ENCODE data around the gene CERS6. TPM values are rescaled to one million over a fixed set of nuclear protein-coding genes. Genes with fewer than 3 reads are reported as not detected.
A peak's percentile ranks its signal among the peaks of the same experiment; 100 is the strongest.

CERS6 gene
- polyA plus RNA-seq, 12 donors = 38.2 to 59.2 (median 48.9) TPM; not detected in 1

DNA sequence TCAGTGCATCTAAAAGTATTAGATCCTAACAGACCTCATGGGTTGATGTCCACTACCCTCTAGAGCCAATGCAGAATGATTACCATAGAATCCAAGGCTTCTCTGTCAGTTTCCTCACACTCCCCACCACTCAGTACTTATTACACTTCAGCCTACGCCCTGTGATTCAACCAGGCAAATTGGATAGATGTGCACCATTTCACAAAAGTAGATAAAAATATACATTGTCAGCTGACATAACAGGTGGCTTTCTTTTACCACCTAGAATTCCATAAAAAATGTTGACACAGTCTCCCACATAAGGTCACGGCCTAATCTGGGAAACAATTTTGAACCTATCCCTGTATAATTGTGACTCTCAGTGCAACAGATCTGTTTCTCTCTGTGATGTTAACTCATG is 144.9 kb downstream of the CERS6 start:
- DNase-seq = no peak

DNA sequence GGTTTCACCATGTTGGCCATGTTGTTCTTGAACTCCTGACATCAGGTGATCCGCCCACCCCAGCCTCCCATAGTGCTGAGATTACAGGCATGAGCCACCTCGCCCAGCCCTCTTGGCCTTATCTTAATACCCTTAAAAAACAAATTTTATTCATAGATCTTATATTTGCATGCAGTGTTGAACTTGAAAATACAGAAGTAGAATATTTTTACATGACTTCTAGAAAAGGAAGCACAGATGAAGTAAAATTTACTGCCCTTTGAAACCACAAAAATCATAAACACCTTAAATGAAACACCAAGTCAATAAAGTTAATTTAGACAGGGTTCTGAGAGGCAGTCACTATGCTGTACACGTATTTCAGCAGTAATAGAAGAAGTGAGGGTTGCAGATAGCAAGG is 145.7 kb downstream of the CERS6 start:
- no peak for DNase-seq

DNA sequence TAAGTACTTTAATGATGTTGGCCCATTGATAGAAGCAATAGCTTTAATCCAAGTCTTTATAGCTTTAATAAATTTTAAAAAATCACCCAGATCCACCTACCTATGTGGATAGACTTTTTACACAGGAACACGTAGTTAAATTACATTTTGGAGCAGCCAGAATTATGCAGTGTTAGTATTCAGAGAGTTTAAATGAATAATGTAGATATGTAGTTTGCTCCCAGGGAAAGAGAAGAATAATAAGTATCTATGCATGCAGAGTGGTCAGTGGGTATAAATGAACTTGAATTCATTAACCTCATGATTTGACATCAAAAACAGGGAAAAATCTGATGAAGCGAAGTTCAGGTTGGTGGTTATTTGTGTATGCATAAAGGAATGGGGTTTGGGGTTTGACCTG is 146.3 kb downstream of the CERS6 start:
- no peak for DNase-seq

DNA sequence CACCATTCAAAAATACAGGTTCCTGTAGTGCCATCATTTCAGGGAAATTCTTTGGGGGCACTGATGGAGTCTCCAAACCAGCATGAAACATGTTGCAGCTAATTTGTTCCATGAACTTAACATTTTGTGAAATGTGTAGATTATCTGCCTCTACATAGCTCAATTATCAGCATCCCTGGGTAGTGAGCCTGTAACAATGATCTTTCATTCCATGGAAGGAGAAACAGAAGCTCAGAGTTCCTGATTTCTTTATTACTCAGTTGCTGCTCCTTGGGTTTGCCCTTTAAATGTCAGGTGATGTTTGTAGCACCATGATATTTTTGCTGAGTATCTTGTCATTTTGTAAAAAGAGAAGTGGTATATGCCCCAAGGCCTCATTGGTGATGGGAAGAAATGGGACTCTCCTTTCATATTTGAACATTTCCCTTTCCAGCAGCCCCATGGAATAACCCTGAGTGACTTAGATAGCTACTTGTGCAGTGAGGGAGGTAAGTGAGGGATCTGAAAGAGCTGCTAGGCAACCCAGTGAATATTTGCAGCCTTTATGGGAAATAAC is 146.9 kb downstream of the CERS6 start:
- DNase-seq = no peak

DNA sequence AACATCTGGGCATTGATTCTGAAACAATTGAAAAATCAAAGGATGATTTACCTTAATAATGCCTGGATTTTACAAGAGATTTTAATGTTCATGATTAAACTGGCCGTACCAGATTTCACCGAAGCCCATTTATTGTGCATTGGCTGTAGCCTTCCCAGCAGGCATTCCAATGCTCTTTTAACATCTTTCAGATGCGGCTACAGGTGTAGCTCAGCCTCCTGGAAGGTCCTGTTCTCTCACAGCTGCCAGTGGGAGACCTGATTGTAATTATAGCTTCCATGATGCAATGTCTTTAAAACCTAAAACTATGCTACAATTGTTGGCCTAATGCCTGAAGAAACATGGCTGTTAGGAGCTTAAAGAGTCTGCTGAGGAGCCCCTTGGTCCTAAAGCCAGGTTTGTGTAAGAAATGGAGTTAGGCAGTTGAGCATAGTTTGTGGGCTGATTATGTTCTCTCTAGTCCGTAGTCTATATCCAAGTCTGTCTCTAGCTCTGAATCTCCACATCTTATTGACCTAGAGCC is 147.4 kb downstream of the CERS6 start:
- DNase-seq = no peak

DNA sequence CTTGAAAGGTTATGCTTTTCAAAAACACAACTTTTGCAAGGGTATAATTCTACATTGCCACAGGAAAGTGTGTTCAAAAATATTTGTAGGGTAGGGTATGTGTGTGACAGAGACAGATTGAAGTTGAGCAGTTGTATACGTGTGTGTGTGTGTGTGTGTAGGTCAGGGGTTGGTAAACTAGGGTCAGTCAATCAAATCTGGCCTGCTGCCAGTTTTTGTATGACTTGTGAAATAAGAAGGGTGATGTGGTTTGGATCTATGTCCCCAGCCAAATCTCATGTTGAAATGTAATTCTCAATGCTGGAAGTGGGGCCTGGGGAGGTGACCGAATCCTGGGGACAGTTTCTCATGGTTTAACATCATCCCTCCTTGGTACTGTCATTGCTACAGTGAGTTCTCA is 148.2 kb downstream of the CERS6 start:
- DNase-seq = no peak

DNA sequence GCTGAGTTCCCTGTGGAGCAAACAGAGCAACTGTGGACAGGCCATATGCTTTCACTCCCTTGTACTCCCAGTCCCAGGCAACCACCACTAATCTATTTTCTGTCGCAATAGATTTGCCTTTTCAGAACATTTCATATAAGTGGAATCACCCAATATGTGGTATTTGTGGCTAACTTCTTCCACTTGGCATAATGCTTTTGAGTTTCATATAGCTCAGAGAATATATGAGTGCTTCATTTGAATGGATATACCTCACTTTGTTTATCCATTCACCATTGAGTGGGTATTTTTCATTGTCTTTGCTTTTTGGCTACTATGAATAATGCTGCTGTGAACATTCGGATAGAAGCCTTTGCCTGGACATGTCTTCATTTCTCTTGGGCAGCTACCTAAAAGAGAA is 151.9 kb downstream of the CERS6 start:
- DNase-seq = no peak

DNA sequence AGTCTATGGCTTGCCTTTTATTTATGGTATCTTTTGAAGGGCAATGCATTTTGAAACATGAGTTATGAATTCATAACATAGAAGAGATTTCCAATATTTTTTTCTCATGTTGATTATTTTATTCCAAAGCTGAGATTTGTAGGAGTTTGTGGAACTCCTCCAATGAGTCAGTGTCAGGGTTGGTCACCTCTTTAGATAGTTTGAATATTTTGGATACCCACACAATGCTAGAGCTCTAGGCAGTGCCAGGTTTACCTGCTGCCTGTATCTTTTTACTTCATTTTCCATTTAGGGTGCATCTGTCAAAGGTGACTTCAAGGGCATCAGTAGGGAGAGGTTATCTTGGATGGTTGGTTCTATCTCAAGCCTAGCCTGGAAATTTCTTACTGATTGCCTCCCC is 152.7 kb downstream of the CERS6 start:
- no peak for DNase-seq

DNA sequence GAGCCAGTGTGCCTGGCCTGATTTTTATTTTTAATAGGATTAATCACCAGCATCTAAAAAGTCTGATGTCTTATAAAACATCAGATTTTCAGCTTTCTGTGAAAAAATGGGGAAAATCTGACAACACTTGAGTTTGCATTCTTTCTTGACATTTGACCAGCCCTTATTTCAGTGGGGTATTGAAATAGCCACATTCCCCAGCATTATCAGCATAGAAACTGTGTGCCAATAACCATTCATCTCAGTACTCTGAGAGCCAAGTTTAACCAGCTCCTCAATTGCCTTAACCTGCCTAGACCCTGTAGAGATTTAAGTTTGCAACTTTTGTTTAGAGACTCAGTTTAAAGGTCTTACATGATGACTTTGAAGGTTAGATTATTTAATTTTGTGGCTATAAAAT is 155.0 kb downstream of the CERS6 start:
- no peak for DNase-seq

DNA sequence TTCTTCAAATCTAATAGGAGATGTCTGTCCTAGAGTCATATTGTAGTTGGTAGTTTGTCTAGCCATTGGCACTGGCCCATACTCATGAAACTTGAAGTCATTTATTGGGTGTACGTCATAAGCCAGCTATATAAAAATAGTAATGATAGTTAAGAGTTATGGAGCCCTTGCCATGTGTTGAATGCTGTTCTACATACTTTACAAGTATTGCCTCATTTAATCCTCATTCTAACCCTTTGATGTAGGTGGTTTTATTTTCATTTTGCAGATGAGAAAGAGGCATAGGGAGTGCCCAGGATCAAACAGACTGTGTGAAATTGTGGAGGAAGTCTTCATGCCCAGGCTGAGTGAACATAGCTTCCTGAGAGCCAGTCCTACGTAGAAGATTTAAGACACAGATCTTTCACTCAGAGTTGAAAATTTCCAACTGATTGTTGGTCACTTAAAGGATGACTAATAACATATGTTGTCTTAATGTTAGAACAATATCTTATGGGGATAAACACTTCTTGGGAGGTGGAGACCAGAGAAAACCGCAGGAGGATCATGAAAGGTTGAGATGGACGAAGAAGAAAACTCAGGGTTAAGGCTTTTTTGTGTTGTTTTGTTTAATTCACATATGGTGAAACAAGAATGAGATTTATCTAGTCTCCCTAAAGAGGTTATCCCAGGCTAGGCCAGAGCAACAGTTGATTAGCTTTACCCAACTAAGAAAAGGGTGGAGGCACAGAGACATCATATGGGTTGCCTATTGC is 156.0 kb downstream of the CERS6 start:
- no peak for DNase-seq

DNA sequence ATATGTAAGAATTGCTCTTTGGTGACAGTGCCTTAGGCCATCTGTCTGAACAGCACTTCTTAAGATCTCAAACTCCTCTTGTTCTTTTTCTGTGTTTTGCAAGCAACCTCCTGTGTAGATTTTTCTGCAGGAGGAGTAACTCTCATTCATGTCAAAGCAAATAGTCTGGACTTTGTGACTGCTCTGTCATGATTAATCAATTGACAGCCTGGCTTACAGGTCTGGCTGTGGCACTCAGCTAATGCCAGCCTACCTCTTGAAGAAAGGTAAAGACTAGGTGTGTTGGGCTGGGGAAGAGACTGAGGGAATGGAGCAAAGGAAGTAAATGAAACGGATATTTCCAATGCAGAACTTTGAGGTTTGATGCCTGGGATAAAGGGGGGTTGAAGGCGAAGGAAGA is 156.6 kb downstream of the CERS6 start:
- no peak for DNase-seq

DNA sequence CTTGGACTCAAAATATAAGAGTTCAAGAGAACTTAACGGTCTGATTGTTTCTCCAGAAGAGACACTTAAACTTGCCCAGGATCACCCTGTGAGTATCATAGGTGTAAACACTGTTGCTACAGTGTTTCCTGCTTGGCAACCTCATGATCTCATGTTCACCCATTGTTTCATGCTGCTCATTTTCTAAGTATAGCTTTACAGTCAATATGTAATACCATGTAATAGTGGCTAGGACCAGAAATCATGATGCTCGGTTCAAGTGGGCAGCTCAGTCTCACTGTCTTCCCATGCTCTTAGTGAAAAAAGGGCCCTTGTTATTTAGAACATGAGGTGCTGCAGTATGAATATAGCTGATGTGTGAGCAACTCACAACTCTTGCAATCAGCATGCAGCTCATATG is 157.5 kb downstream of the CERS6 start:
- DNase-seq = no peak

DNA sequence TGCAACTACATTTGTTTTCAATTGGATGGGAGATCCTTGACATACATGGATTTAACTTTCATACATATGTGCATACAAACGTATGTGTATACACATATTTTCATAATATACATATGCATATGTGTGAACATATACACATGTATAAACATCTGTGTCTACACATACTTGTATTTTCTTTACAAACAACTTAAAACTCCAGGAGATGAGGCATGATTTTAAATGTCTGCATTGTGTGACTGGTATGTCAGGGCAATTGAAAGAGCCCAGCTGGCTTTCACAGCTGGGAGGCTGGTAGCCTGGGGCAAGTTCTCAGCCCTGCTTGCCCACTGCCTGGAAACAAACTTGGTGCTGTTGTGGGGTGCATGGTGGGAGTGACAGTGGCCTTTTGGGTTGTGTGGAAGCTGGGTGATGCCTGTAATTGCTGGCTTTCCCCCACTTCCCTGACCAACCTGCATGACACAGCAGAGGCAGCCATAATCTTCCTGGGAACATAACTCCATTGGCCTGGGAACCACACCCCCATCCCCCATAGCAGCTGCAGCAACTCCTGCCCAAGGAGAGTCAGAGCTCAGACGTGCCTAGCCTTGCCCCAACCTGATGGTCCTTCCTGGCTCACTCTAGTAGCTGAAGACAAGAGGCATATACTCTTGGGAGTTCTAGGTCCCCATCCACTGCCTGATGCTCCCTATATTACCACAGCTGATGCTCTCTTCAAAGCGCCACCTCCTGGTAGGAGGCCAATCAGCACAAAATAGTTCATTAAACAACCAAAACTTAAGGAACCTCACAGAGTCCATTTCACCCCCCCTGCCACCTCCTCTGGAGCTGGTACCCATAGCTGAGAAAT is 158.3 kb downstream of the CERS6 start:
- DNase-seq = no peak

DNA sequence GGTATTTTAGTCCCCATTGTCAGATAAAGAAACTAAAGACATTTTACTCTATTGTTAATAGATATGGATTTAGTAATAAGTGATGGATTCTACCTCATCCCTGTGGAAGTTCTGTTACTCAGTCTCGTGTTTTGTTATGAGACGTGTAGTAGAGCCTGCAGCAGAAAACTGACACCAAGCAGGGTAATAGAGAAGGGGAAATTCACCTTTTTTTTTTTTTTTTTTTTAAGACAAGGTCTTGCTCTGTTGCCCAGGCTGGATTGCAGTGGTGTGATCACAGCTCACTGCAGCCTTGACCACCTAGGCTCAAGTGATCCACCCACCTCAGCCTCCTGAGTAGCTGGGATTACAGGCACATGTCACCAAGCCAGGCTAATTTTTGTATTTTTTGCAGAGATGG is 164.5 kb downstream of the CERS6 start:
- no peak for DNase-seq

DNA sequence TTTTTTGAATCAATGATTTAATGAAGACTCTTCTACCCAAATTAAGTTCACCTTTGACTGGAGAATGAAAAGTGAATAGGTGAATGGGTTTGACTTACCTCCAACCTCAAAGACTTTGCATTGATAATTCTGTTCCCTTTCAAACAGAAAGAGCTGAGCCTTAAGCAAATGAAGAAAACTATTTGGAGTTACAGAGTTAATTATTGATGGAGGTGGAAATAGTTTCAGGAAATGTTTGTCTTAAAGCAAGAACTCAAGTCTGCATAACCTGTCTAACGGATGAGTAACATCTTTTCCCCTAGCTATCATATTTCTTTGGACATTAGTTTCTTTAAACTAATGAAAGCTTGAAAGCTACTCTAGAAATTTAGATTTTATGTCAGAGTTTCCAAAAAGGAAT is 166.5 kb downstream of the CERS6 start:
- no peak for DNase-seq

DNA sequence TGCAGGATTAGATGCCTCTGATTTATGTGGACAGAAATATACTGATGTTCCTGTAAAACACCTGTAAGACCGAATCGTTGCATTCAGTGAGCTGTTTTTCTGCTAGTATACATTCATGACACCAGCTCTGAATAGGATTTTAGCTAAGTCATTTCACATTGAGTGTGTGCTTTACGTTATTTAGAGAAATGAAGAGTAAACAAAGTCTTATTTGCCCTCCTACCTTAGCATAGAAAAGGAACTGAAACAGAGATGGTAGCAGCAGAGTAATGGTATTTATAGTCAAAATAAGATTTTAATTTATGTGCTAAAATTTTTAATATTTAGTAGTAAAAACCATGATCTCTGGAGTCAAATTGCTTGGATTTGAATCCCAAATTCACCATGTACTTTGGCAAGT is 168.0 kb downstream of the CERS6 start:
- no peak for DNase-seq

DNA sequence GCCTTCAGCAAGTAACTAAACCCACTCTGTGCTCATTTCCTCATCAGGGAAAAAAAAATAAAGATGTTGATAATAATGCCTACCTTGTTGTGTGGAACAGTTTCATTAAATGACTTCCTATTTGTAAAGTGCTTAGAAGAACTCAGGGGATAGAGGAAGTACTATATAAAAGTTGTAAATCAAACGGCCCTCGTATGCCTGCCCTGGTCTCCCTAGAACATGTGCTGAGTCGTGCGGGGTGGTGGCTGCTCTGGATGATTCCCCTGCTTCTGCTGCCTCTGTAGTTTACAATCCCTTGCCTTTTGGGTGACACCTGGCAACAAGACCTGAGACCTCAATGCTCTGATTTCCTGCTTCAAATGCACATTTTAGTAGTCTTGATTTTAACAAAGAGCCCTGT is 170.0 kb downstream of the CERS6 start:
- DNase-seq = no peak

DNA sequence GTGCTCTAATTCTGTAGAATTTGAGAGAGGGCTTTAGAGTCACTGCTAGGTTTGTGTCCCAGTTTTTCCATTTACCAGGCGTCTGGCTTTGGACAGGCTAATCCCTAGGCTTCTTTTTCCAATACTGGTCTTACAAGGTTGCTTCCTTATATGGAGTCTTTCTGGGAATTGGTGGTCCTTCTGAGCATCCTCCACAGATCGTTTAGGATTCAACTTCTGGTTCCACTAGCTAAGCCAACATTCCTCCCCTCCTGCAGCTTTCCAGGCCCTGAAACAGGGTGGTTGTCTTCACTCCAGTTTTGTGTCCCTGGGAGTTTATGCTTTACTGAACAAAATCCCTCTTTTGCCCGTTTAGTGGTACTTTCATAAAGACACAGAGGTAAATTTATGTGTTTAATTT is 170.6 kb downstream of the CERS6 start:
- no peak for DNase-seq

DNA sequence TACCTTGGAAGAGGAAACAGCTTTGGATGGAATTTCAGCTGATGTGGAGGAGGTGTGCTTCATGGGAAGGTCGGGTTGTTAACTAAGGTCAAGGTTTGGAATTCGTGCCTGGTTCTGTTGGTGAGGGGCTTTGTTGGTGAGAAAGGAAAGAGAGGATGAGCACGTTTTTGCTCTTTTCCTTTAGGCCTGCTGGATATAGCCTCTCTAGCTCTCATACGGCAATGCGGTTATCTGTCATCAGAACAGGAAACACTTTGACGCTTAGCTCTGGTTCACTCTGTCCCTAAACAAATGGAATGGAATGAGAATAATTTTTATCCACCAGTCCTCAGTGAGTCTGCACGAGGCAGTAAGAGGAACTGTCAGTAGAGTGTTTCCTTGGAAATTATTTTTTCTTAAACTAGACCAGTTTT is 176.6 kb downstream of the CERS6 start:
- DNase-seq = no peak

DNA sequence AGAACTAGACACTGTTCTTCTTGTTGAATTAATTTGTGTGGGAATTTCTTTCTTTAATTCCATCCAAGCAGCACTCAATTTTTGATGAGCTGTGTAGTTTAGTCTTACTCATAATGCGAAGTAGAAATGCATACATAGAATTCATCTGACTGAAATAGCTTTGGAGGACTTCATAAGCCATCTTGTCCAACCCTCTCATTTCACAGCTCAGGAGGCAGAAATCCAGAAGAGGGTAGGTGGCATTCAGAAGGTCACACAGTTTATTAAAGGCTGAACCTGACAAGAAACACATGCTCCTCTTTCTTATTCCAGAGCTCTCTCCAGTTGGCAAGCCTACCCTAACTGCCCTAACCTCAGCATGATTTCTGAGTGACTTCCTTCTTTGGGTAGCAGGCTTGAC is 177.1 kb downstream of the CERS6 start:
- DNase-seq = no peak

DNA sequence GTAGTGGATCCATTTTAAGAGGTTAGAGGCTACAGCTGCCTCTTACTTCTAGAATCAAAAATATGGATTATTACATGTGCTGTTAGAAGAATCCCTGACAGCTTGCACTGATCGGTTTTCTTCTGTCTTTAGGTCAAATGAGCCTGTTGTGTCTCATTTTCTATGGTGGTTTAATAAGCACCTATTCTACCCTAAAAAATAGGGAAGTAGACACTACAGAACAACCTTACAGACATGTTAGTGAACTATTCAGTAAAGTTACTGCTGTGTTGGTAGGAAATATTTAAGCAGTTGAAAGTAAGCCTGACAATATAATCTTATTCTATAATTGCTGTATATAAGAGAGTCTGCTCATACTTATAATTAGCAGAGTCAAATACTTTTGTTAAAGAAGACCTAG is 177.8 kb downstream of the CERS6 start:
- DNase-seq = no peak

DNA sequence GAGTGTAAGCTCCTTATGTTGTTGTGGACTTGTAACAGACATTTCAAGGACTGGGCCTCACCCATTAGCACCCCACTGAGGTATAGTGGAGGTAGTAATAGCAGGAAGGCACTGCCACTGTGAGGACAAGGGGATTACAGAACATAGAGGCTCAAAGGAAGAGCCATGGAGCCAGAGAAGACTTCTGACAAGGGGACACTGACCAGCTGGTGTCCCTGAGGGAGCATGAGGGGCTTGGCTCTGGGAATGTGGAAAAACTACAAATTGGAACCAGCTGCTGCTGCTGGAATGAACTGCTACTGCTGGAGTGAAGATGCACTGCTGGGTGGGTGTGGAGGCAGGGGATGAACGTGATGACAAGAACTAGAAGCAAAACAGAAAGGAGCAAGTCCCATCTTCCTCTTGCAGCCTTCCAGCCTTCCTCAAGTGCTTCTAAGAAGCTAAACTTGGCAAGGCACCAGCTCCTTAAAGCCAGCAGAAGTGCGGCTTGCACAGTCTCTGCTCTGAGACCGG is 179.0 kb downstream of the CERS6 start:
- peak; percentile 87 for DNase-seq

DNA sequence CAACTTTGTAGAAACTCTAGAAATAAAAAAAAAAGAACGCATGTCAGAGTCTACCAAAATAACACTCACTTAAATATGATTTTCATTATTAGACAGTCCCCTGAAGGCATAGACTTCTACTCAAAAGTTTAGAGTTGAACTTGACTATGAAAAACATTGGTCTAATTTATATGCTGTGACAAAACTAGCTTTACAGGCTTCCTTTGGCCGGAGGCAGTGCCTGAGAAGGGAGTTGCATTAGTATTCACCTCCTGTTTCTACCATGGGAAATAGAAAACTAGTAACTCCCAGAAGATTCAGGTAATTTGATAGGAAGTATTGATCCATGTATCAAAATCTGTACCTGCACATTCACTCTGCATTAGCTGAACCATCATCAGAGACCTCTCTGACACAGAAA is 182.9 kb downstream of the CERS6 start:
- no peak for DNase-seq

All from muscle of arm (tissue), 12 donors.